Breast epithelium (tissue), 4 donors: ENCODE measurements around the gene UBA1. TPM values are rescaled to one million over a fixed set of nuclear protein-coding genes. Genes with fewer than 3 reads are reported as not detected.

Experiments
- DNase-seq, 2 donors: peaks; one replicate each; pipeline ENCODE4 v3.0.0-alpha.2; 2019; ENCODE audit warnings: low spot score in 2 of 2
- H3K27ac ChIP-seq, 2 donors: fragments of 200-600 bp; sonication (generic) in 1 of 2; one replicate each; pipeline ENCODE4 v1.5.1; 2016 to 2019; ENCODE audit warnings: mild to moderate bottlenecking in 1 of 2
- H3K27me3 ChIP-seq, 2 donors: fragments of 200-600 bp; sonication (generic) in 1 of 2; one replicate each; pipeline versions ENCODE4 v1.5.1 to v1.6.0; 2017 to 2019; ENCODE audit warnings: control low read depth in 1 of 2, mild to moderate bottlenecking in 1 of 2
- H3K36me3 ChIP-seq: fragments of 200-600 bp; one replicate; pipeline ENCODE4 v1.5.1; 2019
- H3K4me1 ChIP-seq, 2 donors: fragments of 200-600 bp; sonication (generic); one replicate each; pipeline ENCODE4 v1.5.1; 2016 to 2019; ENCODE audit warnings: control low read depth in 1 of 2
- H3K4me3 ChIP-seq, 3 donors: fragments of 200-600 bp; sonication (generic); 1 replicate in 2 of 3; 2 replicates in 1 of 3; pipeline ENCODE4 v1.5.1; 2016 to 2019; ENCODE audit warnings: mild to moderate bottlenecking in 3 of 3, moderate library complexity in 2 of 3
- H3K9me3 ChIP-seq, 2 donors: fragments of 200-600 bp; sonication (generic) in 1 of 2; one replicate each; pipeline ENCODE4 v1.5.1; 2016 to 2019; ENCODE audit warnings: control low read depth in 1 of 2
- CTCF ChIP-seq, 3 donors: fragments of 450-650 bp; IDR thresholded peaks; one replicate each; pipeline ENCODE4 v1.5.1; 2016 to 2017; ENCODE audit warnings: antibody characterized with exemption in 3 of 3, mild to moderate bottlenecking in 3 of 3, moderate library complexity in 3 of 3
- POLR2A ChIP-seq: fragments of 450-650 bp; IDR thresholded peaks from one replicate; pipeline ENCODE4 v1.6.1; 2016; ENCODE audit warnings: antibody characterized with exemption, mild to moderate bottlenecking, moderate library complexity
- POLR2AphosphoS5 ChIP-seq, 3 donors: sonication (generic); formaldehyde crosslinking; IDR thresholded peaks; one replicate each; pipeline ENCODE4 v1.6.1; 2017; ENCODE audit warnings: antibody characterized with exemption in 3 of 3
- intact Hi-C: fragments of 100-400 bp; cut with DNase I; formaldehyde crosslinking; loops from one replicate; pipeline ENCODE4 v1.15.1; 2023; ENCODE audit warnings: low total_unique reads
- total RNA-seq, 3 donors: library from RNA; depleted of rRNA; stranded (reverse); fragments of >200 nt; gene quantifications; one replicate each; pipeline ENCODE4 v1.1.0, GENCODE V29; 2016

Gene UBA1
- total RNA-seq, 3 donors from 2014 or later: 109 to 149 (median 141) TPM

- no peak overlapping the region for H3K27ac ChIP-seq
- DNase-seq: no peak
- no peak for TF ChIP-seq POLR2AphosphoS5 (IDR thresholded peaks at IDR 0.05)
- TF ChIP-seq CTCF (IDR thresholded peaks at IDR 0.05): no peak
- TF ChIP-seq POLR2A: no peak
- peak overlapping the region in 2 of 3 donors; percentile 0 to 93 for H3K4me3 ChIP-seq
- H3K27me3 ChIP-seq: peaks cover 0 to under 1% of the 10 kb centered on the region in 2 donors
- intact Hi-C loops: no loop called here
- no peaks in the 10 kb centered on the region for H3K9me3 ChIP-seq
- peaks cover 4% of the 10 kb centered on the region for H3K36me3 ChIP-seq
- peaks cover 0 to 20% of the 10 kb centered on the region in 2 donors for H3K4me1 ChIP-seq
Observed at GRCh38 chrX:47196098-47196497, 2.5 kb downstream of the UBA1 start.

- Histone ChIP-seq H3K4me1 (peaks cover 0 to 20% of the 10 kb centered on the region in 2 donors), H3K27me3 (no peaks in the 10 kb centered on the region), H3K27ac (peak overlapping the region; percentile 29 to 46), H3K9me3 (no peaks in the 10 kb centered on the region), H3K36me3 (peaks cover 8% of the 10 kb centered on the region), H3K4me3 (peak overlapping the region in 1 of 3 donors; percentile 93)
- TF ChIP-seq POLR2A (no peak), POLR2AphosphoS5 (IDR thresholded peaks at IDR 0.05) (no peak), CTCF (IDR thresholded peaks at IDR 0.05) (no peak)
- intact Hi-C loops: no loop called here
- no peak for DNase-seq
Observed at GRCh38 chrX:47197526-47197925, 3.9 kb downstream of the UBA1 start.

- Histone ChIP-seq H3K27ac (peak overlapping the region; percentile 33 to 46), H3K36me3 (peaks cover 11% of the 10 kb centered on the region), H3K9me3 (no peaks in the 10 kb centered on the region), H3K4me3 (peak overlapping the region in 1 of 3 donors; percentile 5), H3K27me3 (no peaks in the 10 kb centered on the region), H3K4me1 (peaks cover 0 to 20% of the 10 kb centered on the region in 2 donors)
- TF ChIP-seq CTCF (IDR thresholded peaks at IDR 0.05) (no peak), POLR2A (no peak), POLR2AphosphoS5 (IDR thresholded peaks at IDR 0.05) (no peak)
- intact Hi-C loops: no loop called here
- no peak for DNase-seq
Observed at GRCh38 chrX:47198026-47198686, 4.5 kb downstream of the UBA1 start.

GRCh38 chrX:47198687-47199080 is 5.1 kb downstream of the UBA1 start:
- no peak for DNase-seq
- peaks cover 0 to 20% of the 10 kb centered on the region in 2 donors for H3K4me1 ChIP-seq
- H3K9me3 ChIP-seq: no peaks in the 10 kb centered on the region
- TF ChIP-seq POLR2AphosphoS5 (IDR thresholded peaks at IDR 0.05) (no peak), CTCF (IDR thresholded peaks at IDR 0.05) (no peak), POLR2A (no peak)
- H3K27me3 ChIP-seq: no peaks in the 10 kb centered on the region
- H3K27ac ChIP-seq: peak overlapping the region; percentile 33 to 48
- H3K4me3 ChIP-seq: no peak overlapping the region
- intact Hi-C loops: no loop called here
- H3K36me3 ChIP-seq: peaks cover 11% of the 10 kb centered on the region

GRCh38 chrX:47199286-47199685 is 5.7 kb downstream of the UBA1 start:
- Histone ChIP-seq H3K36me3 (peaks cover 11% of the 10 kb centered on the region), H3K9me3 (no peaks in the 10 kb centered on the region), H3K27ac (peak overlapping the region; percentile 18 to 48), H3K4me1 (peaks cover 0 to 19% of the 10 kb centered on the region in 2 donors), H3K4me3 (no peak overlapping the region), H3K27me3 (no peaks in the 10 kb centered on the region)
- intact Hi-C loops: no loop called here
- no peak for DNase-seq
- no peak for TF ChIP-seq CTCF (IDR thresholded peaks at IDR 0.05)
- TF ChIP-seq POLR2AphosphoS5 (IDR thresholded peaks at IDR 0.05): no peak
- TF ChIP-seq POLR2A: no peak
